ENCODE data around the gene SOX8.

Gene SOX8

DNA sequence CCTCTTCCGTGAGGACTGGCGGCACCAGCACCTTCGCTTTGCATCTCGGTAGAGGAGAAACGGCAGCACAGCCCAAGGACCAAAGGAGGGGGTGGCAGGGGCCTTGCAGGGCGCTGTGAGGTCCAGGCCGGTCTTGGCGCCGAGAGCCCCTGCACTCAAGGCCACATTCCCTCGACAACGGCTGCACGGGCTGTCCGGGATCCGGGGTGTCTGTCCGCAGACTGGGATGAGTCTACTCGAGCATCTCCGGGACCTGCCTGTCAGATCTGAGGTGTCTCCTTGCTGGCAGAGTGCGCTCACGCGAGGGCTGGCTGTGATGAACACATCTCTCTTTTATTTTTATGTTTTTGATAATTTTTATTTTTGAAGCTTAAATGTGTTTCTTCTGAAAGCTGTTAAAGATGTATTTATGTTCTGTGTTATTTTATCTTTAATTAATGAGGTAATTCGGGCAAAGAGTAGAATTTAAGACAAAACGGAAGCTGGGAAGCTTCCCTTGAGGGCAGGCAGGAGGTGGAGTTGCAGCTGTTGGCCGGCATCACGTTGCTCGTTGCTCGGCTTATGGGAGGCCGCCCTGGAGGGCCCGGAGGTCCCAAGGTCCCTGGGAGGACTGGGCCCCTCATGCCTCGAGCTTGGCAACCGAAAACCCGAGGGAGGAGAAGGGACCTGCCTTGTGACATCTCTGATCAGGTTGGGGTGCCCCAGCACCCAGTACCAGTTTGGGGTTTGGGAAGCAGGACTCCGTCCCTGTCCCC, 4.3 kb downstream of the SOX8 start:
- TF ChIP-seq, protein P1, sequence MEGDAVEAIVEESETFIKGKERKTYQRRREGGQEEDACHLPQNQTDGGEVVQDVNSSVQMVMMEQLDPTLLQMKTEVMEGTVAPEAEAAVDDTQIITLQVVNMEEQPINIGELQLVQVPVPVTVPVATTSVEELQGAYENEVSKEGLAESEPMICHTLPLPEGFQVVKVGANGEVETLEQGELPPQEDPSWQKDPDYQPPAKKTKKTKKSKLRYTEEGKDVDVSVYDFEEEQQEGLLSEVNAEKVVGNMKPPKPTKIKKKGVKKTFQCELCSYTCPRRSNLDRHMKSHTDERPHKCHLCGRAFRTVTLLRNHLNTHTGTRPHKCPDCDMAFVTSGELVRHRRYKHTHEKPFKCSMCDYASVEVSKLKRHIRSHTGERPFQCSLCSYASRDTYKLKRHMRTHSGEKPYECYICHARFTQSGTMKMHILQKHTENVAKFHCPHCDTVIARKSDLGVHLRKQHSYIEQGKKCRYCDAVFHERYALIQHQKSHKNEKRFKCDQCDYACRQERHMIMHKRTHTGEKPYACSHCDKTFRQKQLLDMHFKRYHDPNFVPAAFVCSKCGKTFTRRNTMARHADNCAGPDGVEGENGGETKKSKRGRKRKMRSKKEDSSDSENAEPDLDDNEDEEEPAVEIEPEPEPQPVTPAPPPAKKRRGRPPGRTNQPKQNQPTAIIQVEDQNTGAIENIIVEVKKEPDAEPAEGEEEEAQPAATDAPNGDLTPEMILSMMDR (IDR thresholded peaks at IDR 0.05; ENCODE audit: extremely low read depth, insufficient read depth, missing control alignments): no peak
- no peak for DNase-seq (ENCODE audit: low spot score)
- in situ Hi-C loops (cut with MboI; ENCODE audit: low pct_unique_long_range_greater_than_20kb, low sequenced_read_pairs, unreplicated experiment): no loop called here

DNA sequence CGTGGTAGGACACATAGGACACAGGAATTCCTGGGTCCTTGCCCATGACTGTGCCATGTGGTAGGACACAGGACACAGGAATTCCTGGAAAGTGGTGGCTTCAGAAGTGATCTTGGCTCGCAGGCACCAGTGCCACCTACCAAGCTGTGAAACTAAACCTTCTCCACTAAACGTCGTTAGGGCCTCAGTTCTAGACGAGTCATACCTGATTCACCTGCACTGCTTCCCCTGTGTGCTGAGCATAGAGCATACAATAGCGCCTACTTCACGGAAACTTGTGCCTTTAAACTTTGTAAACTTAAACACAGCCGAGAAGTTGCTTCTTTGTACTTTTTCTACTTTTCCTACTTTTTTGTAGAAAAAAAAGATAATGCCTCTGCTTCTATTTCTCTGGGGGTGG, 4.8 kb downstream of the SOX8 start:
- in situ Hi-C loops (cut with MboI; ENCODE audit: low pct_unique_long_range_greater_than_20kb, low sequenced_read_pairs, unreplicated experiment): no loop called here

DNA sequence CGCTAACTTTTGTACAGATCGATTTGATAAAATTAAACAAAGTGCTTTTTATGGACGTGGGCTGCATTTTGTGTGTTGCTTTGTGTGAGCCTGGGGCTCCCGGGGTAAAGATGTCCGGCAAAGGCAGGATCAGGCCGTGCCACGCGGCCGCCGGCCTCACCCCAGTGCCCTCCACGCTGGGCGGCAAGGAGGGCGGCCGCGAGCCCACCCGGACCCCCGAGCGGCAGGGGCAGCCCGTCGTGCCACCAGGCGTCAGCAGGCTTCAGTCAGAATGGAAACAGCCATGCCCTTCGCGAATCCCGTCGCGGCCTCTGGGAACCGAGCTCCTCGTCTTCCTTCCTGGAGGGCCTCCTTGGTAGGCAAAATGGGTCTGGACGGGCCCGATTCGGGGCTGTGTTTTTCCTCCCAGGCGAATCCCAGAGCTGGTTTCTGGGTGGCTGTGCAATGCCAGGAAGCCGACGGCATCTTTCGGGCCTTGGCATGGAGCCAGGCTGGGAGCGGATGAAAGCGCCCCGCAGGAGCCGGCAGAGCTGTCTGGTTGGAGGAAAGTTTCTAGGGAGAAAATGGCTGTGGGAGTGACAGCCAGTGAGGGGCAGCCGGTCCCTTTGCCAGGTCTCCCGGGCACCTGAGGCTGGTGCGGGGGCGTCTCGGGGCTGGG, 5.5 kb downstream of the SOX8 start:
- TF ChIP-seq, protein P1 (IDR thresholded peaks at IDR 0.05; ENCODE audit: extremely low read depth, insufficient read depth, missing control alignments): no peak
- no peak for DNase-seq (ENCODE audit: low spot score)
- in situ Hi-C loops (cut with MboI; ENCODE audit: low pct_unique_long_range_greater_than_20kb, low sequenced_read_pairs, unreplicated experiment): no loop called here

More for the DNA sequence above, 4.8 kb downstream of the SOX8 start:
- TF ChIP-seq, protein P1 (IDR thresholded peaks at IDR 0.05; ENCODE audit: extremely low read depth, insufficient read depth, missing control alignments): no peak
- no peak for DNase-seq (ENCODE audit: low spot score)

DNA sequence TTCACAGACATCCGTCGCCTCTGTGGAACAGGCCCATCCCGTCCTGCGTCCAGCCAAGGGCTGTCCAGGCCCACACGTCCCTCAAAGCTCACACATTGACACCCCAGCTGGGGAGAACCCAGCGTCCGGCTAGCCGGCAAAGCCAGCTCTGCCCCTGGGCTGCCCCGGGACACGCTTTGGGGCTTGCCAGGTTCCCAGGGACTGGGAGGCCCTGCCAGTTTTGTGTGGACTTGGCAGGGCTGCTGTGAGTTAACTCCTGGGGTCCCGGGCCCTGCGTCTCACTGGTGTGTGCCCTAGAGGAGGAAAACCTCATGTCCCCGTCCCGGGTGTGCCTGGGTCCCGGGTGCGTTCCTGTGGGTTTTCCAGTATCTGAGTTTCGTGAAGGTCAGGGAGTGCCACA, 6.3 kb downstream of the SOX8 start:
- TF ChIP-seq, protein P1 (IDR thresholded peaks at IDR 0.05; ENCODE audit: extremely low read depth, insufficient read depth, missing control alignments): no peak
- in situ Hi-C loops (cut with MboI; ENCODE audit: low pct_unique_long_range_greater_than_20kb, low sequenced_read_pairs, unreplicated experiment): no loop called here
- DNase-seq (ENCODE audit: low spot score): no peak

DNA sequence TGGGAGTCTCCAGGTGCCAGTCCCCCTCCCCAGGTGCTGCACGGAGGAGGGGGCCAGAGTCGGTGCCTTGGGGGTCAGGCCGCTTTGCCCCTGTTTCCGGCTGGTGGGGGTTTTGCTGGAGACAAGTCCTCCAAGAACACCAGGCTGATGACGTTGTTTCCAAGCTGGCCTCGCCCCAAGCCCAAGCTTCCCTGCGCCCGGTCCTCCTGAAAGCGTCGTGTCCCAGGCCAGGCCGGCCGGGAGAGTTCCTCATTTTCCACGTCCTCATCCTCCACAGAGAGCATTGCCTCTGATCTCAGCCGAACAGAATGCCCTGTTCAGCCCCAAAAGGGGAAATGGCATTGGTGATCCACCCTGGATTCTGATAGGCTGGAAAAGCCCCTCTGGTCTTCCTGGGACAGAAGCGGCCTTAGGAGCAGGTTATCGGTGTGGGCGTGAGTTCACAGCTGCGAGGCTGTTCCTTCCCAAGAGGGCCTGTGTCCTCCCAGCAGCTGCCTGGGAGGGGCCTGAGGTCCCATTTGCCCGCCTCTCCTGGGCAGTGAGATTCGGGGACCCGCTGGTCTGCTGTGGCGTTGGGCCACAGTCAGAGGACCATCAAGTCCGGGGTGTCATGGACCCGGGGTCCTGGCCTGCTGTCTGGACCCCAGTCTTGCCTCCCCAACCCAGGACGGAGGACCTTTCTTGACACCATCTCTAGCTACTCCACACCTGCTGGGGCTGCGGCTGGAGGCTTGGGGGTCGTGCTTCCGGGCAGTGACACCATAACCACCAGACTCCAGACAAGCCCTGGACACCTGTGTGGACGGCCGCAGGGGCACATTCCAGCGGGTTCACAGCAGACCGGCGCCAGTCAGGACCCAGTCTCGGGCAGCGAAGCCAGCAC, 7.1 kb downstream of the SOX8 start:
- TF ChIP-seq, protein P1 (IDR thresholded peaks at IDR 0.05; ENCODE audit: extremely low read depth, insufficient read depth, missing control alignments): no peak
- no peak for DNase-seq (ENCODE audit: low spot score)
- in situ Hi-C loops (cut with MboI; ENCODE audit: low pct_unique_long_range_greater_than_20kb, low sequenced_read_pairs, unreplicated experiment): no loop called here

DNA sequence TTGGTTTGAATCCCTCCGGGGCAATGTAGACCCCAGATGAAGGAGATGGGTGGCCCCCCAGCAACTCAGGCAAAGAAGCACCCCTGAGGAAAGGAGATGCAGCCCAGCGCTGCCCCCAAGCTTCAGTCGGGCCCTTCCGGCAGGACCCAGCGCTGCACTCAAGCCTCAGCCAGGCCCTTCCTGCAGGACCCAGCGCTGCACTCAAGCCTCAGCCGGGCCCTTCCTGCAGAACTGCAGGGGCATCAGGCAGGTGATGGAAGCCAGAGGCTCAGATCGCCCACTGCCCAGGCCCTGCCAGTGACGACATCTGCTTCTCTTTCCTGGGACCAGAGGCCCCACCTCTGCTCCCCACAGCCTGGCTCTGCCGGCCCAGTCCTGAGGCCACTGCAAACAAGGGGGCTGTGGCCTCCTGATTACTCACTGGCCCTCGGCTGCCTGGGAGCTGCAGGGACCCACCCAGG, 7.8 kb downstream of the SOX8 start:
- in situ Hi-C loops (cut with MboI; ENCODE audit: low pct_unique_long_range_greater_than_20kb, low sequenced_read_pairs, unreplicated experiment): no loop called here
- TF ChIP-seq, protein P1 (IDR thresholded peaks at IDR 0.05; ENCODE audit: extremely low read depth, insufficient read depth, missing control alignments): no peak
- no peak for DNase-seq (ENCODE audit: low spot score)

Data from GM13977 (cell line).